Endometrium (tissue), 2 donors: ENCODE measurements around the gene MEIS2.

Experiments
- FAIRE-seq: peaks from 2 replicates; lab custom pipeline; 2012; peaks lifted over from hg19 to GRCh38; lab: Jason Lieb, UNC
- donor health status: control.
- donor health status: control.

The MEIS2 gene

GRCh38 chr15:36960947-36961227, 139.5 kb downstream of the MEIS2 start:
- no peak for FAIRE-seq

- no peak for FAIRE-seq
Measured at GRCh38 chr15:36960179-36960946, 140.0 kb downstream of the MEIS2 start.

- FAIRE-seq = no peak
Measured at GRCh38 chr15:36959746-36960145, 140.6 kb downstream of the MEIS2 start.

GRCh38 chr15:36958606-36959005, 141.7 kb downstream of the MEIS2 start:
- FAIRE-seq = no peak

- FAIRE-seq = no peak
Measured at GRCh38 chr15:36954486-36954885, 145.9 kb downstream of the MEIS2 start.

- no peak for FAIRE-seq
Measured at GRCh38 chr15:36953346-36953745, 147.0 kb downstream of the MEIS2 start.

GRCh38 chr15:36951731-36952247, 148.6 kb downstream of the MEIS2 start:
- no peak for FAIRE-seq

GRCh38 chr15:36950371-36950770, 150.0 kb downstream of the MEIS2 start:
- no peak for FAIRE-seq

- no peak for FAIRE-seq
Measured at GRCh38 chr15:36948982-36949381, 151.4 kb downstream of the MEIS2 start.

GRCh38 chr15:36947035-36947719, 153.2 kb downstream of the MEIS2 start:
- no peak for FAIRE-seq

- no peak for FAIRE-seq
Measured at GRCh38 chr15:36944442-36944841, 155.9 kb downstream of the MEIS2 start.

GRCh38 chr15:36943508-36944361, 156.6 kb downstream of the MEIS2 start:
- no peak for FAIRE-seq

GRCh38 chr15:36942248-36942827, 158.0 kb downstream of the MEIS2 start:
- no peak for FAIRE-seq

GRCh38 chr15:36941798-36942197, 158.6 kb downstream of the MEIS2 start:
- no peak for FAIRE-seq

GRCh38 chr15:36940636-36941260, 159.6 kb downstream of the MEIS2 start:
- FAIRE-seq = no peak

- FAIRE-seq = no peak
Measured at GRCh38 chr15:36940219-36940618, 160.1 kb downstream of the MEIS2 start.

GRCh38 chr15:36938764-36939163, 161.6 kb downstream of the MEIS2 start:
- FAIRE-seq = no peak

- FAIRE-seq = no peak
Measured at GRCh38 chr15:36938131-36938530, 162.2 kb downstream of the MEIS2 start.

- no peak for FAIRE-seq
Measured at GRCh38 chr15:36936613-36937012, 163.7 kb downstream of the MEIS2 start.

- no peak for FAIRE-seq
Measured at GRCh38 chr15:36933255-36933990, 166.9 kb downstream of the MEIS2 start.

- no peak for FAIRE-seq
Measured at GRCh38 chr15:36932070-36932469, 168.3 kb downstream of the MEIS2 start.
